ENCODE measurements around the gene ADK. TPM values are rescaled to one million over a fixed set of nuclear protein-coding genes. Genes with fewer than 3 reads are reported as not detected.

The ADK gene
- total RNA-seq, 4 donors from 2014 or later, result 42.3 to 46.3 (median 42.9) TPM

- TF ChIP-seq POLR2A (IDR thresholded peaks at IDR 0.05) (no peak), CTCF (IDR thresholded peaks at IDR 0.05) (no peak)
- no peak for DNase-seq (ENCODE audit: low spot score in 2 of 2)
- no peak overlapping the region for H3K4me3 ChIP-seq (ENCODE audit: low read depth, poor library complexity, severe bottlenecking)
- intact Hi-C loops (cut with DNase I; ENCODE audit: low total_unique reads), result no loop called here
- WGBS, 2 donors, result 85 to 88% methylated on average over 4 of the region's 4 CpGs
These were observed 594.4 kb downstream of the ADK start for GRCh38 chr10:74745449-74745848.

- no peak overlapping the region for H3K4me3 ChIP-seq (ENCODE audit: low read depth, poor library complexity, severe bottlenecking)
- intact Hi-C loops (cut with DNase I; ENCODE audit: low total_unique reads), result no loop called here
- peak in 1 of 2 donors; percentile 84 for DNase-seq (ENCODE audit: low spot score in 2 of 2)
These were observed 595.8 kb downstream of the ADK start for GRCh38 chr10:74746813-74747212.

GRCh38 chr10:74748468-74749031 is 597.5 kb downstream of the ADK start:
- TF ChIP-seq POLR2A (IDR thresholded peaks at IDR 0.05) (no peak), CTCF (IDR thresholded peaks at IDR 0.05) (no peak)
- H3K4me3 ChIP-seq (ENCODE audit: low read depth, poor library complexity, severe bottlenecking), result no peak overlapping the region
- DNase-seq (ENCODE audit: low spot score in 2 of 2), result peak in 1 of 2 donors; percentile 17
- 77 to 88% methylated on average over 9 of the region's 9 CpGs for WGBS, 2 donors
- intact Hi-C loops (cut with DNase I; ENCODE audit: low total_unique reads), result no loop called here

More at GRCh38 chr10:74746813-74747212, 595.8 kb downstream of the ADK start:
- 77 to 81% methylated on average over 12 to 14 of the region's 14 CpGs for WGBS, 2 donors
- TF ChIP-seq POLR2A (IDR thresholded peaks at IDR 0.05) (no peak), CTCF (IDR thresholded peaks at IDR 0.05) (no peak)

- WGBS, 2 donors, result 80 to 89% methylated on average over 6 of the region's 6 CpGs
- TF ChIP-seq POLR2A (IDR thresholded peaks at IDR 0.05) (no peak), CTCF (IDR thresholded peaks at IDR 0.05) (no peak)
- no peak overlapping the region for H3K4me3 ChIP-seq (ENCODE audit: low read depth, poor library complexity, severe bottlenecking)
- peak in 1 of 2 donors; percentile 65 for DNase-seq (ENCODE audit: low spot score in 2 of 2)
- intact Hi-C loops (cut with DNase I; ENCODE audit: low total_unique reads), result no loop called here
These were observed 599.8 kb downstream of the ADK start for GRCh38 chr10:74750848-74751274.

- 96 to 100% methylated on average over 6 of the region's 6 CpGs for WGBS, 2 donors
- intact Hi-C loops (cut with DNase I; ENCODE audit: low total_unique reads), result no loop called here
- no peak overlapping the region for H3K4me3 ChIP-seq (ENCODE audit: low read depth, poor library complexity, severe bottlenecking)
- DNase-seq (ENCODE audit: low spot score in 2 of 2), result peak in 1 of 2 donors; percentile 63
- TF ChIP-seq CTCF (IDR thresholded peaks at IDR 0.05) (no peak), POLR2A (IDR thresholded peaks at IDR 0.05) (no peak)
These were observed 601.5 kb downstream of the ADK start for GRCh38 chr10:74752371-74753040.

Data from lower leg skin (tissue), 4 donors.